T-helper 2 cell (primary cell): ENCODE data around the gene MYH7B.

ENCODE experiments used
- DNase-seq, 5 experiments: peaks; one replicate each; pipeline versions ENCODE4 v3.0.0 to v3.0.0-alpha.2; 2012 to 2022

MYH7B gene

GRCh38 chr20:34945315-34946077, 10.2 kb upstream of the MYH7B start:
- DNase-seq = no peak

GRCh38 chr20:34946661-34947060, 9.0 kb upstream of the MYH7B start:
- DNase-seq = no peak

DNA sequence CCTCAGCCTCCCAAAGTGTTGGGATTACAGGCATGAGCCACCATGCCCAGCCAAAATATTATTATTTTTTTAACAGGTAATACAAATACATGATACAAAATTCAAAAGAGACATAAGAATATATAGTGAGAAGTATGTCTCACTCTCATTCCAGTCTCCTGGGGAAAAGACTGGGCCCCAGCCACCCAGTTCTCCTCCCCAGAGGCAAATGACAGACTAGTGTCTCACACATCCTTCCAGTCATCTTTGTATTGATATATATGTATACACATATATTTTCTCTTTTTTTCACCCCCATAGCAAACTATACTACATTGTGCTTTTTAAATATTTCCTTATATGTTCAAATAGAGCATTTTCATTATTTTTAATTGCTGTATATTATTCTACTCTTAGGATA, 8.3 kb upstream of the MYH7B start:
- no peak for DNase-seq

GRCh38 chr20:34948030-34948429, 7.6 kb upstream of the MYH7B start:
- DNase-seq = no peak

DNA sequence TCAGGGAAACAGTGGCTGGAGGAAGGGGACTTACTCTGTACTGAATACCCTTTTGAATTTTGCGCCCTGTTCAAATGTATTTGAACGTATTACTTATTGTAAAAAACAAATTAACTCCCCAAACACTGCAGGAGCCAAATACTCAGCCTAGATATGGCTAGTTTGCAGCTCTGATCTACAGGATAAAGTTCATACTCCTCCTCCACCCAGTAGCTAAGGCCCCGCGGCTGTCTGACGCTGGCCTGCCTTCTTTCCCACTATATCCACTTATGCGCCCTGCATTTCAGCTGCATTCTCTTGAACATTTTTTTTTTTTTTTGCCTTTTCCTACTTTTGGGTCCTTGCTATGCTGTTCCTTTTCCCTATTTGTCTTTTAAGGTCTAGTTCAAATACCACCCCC, 6.5 kb upstream of the MYH7B start:
- no peak for DNase-seq

DNA sequence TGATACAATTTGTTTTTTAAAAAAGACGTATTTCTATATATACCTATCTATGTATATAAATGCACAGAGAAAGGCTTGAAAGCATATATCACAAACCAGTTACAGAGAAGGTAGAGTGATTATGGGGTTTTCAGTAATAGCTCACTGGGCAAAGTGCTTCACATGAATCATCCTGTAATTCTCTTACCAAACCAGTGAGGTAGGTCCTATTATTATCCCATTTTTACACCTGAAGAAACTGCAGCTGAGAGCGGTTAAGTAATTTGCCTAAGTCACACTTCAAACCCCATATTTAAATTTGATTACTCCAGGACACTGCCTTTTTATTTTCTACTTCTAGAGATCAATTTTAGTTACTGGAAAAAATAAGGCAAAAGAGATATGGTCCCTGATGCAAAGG, 4.4 kb upstream of the MYH7B start:
- no peak for DNase-seq

GRCh38 chr20:34951652-34952051, 4.0 kb upstream of the MYH7B start:
- DNase-seq = no peak

GRCh38 chr20:34952671-34953070, 3.0 kb upstream of the MYH7B start:
- DNase-seq = no peak

DNA sequence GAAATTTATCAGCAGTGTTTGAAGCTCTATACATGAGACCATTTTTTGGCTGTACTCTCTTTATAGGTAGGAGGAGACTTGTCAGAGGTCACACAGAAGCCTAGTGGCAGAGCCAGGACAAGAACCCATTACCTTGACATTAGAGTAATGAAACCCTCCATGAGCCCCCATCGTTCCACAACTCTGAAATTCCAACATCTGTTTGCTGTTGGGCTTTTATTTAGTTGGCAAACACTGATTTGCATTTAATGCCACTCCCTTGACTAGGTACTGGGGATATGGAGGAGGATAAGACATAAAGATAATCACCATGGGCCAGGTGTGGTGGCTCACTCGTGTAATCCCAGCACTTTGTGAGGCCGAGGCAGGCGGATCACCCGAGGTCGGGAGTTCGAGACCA, 1.7 kb upstream of the MYH7B start:
- DNase-seq = no peak

DNA sequence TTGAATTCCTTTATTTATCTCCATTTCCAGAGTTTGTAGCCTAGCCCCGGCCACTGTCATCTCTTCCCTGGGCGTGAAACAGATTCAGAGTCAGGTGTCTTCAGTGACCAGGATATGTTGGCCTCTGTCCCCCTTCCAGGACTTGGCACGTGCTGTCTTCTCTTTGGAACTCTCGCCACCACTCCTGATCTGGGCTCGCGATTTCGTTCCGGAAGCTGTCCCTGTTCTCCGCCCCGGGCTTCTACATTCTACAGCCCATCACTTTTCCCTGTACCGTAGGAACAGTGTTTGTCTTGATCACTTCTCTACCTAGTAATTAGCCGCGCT, 801 bp upstream of the MYH7B start:
- no peak for DNase-seq

GRCh38 chr20:34956041-34956458, 382 bp downstream of the MYH7B start:
- DNase-seq = no peak

- DNase-seq = no peak
Observed at GRCh38 chr20:34956751-34957472, 1.2 kb downstream of the MYH7B start.

DNA sequence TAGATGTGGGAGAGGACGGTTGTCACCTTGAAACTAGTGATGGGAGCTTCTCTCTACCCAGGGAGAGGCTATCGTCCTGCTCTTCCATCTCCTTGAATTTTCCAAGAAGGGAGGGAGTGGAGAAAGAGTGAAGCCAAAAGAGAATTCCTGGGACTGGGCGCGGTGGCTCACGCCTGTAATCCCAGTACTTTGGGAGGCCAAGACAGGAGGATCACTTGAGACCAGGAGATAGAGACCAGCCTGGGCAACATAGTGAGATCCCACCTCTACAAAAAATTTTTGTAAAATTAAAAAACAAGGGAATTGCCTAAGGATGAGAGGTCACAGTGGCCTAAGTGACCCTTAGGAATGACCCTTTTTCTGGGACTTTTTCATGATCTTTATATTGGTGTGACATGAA, 8.8 kb downstream of the MYH7B start:
- DNase-seq = no peak

- DNase-seq = no peak
Observed at GRCh38 chr20:34965051-34965450, 9.4 kb downstream of the MYH7B start.

DNA sequence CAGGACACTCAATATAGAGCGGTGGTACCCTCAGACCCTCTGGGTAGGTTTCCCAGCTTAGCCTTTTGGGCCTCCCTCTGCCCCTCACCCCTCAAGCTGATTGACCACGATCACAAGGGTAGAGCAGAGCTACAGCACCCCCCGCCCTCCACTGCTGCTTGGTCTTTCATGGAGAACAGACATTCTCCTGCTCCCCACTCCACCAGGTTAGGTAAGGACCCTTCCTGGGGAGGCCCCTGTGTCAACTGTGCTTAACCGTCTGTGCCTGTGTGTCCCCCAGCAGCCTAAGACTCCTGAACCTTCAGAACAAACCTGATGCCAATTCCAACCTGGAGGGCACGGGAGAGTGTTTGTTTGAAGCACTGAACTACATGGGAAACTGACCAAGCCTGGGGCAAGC, 11.8 kb downstream of the MYH7B start:
- DNase-seq = no peak

DNA sequence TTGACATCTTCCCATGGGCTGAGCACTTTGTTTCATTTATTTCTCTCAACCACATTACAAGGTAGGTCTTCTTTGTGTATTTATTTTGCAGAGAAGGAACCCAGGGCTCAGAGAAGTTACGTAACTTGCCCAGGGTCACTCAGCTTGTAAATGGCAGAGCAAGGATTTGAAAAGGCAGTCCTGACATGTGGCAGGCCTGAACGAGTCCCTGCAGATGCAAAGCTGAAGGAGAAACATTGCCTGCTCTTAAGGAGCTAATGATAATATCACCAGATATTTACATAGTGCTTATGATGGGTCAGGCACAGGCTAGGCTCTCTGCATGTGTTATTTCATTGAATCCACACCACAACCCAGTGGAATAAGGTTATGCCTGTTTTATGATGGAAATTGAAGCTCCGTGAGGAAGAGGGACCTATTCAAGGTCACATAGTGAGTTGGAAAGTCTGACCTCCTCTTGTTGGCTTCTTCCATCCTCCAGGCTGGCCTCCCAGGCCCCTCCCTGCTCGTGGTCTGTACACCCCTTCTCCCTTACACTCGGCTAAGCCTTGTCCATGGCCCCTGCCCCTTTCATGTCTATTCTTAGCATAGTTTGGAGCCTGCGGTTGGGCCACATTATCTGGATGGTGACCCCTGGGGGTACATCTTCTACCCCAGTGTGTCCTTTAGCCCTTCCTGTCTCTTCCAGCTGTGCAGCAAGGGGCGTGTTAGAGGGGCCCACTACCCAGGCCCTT, 12.5 kb downstream of the MYH7B start:
- no peak for DNase-seq

DNA sequence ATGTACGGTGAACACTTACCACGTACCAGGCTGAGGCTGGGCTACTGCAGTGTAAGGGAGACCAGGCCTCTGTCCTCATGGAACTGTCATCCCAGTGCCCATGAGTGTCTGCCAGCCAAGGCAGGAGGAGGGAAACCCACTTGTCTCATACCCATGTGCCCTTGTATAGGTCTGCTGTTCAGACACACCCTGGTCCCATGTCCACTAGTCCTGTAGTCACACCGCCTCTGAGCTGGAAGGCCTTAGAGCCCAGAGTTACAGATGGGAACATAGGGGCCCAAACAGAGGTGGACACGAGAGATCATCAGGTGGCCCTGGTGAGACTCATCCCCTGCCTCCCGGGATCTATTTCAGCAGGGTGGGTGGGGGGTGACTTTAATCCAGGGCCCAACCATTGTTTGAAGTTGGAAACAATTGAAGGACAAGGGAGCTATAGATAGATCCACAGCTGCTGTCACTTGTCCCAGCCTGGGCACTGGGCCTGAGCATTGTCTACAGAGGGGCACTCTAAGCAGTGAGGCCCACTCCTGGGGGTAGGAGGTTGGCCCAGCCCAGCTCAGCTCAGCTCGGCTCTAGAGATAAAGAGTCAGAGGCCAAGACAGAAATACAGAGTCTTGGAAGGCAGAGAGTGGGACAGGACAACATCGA, 14.6 kb downstream of the MYH7B start:
- DNase-seq = no peak

GRCh38 chr20:34970846-34971560, 15.3 kb downstream of the MYH7B start:
- no peak for DNase-seq

- no peak for DNase-seq
Observed at GRCh38 chr20:34971561-34972235, 16.0 kb downstream of the MYH7B start.

GRCh38 chr20:34974246-34974645, 18.6 kb downstream of the MYH7B start:
- DNase-seq = no peak

GRCh38 chr20:34976286-34976685, 20.6 kb downstream of the MYH7B start:
- DNase-seq = no peak
